DND-41 (cell line): Measurements from ENCODE around the gene GLS.

Experiments
- CTCF ChIP-seq: IDR thresholded peaks from 2 replicates; pipeline ENCODE4 v1.5.1; 2012; ENCODE audit warnings: borderline replicate concordance, low read length, moderate library complexity, mild to moderate bottlenecking; ENCODE audit not compliant: poor library complexity, severe bottlenecking; ENCODE audit errors: extremely low read depth
- EZH2 ChIP-seq: IDR thresholded peaks from 3 replicates; pipeline ENCODE4 v1.6.1; 2012; ENCODE audit warnings: borderline replicate concordance, low read depth, mild to moderate bottlenecking, moderate library complexity, low read length, inconsistent platforms; ENCODE audit not compliant: severe bottlenecking

DNA sequence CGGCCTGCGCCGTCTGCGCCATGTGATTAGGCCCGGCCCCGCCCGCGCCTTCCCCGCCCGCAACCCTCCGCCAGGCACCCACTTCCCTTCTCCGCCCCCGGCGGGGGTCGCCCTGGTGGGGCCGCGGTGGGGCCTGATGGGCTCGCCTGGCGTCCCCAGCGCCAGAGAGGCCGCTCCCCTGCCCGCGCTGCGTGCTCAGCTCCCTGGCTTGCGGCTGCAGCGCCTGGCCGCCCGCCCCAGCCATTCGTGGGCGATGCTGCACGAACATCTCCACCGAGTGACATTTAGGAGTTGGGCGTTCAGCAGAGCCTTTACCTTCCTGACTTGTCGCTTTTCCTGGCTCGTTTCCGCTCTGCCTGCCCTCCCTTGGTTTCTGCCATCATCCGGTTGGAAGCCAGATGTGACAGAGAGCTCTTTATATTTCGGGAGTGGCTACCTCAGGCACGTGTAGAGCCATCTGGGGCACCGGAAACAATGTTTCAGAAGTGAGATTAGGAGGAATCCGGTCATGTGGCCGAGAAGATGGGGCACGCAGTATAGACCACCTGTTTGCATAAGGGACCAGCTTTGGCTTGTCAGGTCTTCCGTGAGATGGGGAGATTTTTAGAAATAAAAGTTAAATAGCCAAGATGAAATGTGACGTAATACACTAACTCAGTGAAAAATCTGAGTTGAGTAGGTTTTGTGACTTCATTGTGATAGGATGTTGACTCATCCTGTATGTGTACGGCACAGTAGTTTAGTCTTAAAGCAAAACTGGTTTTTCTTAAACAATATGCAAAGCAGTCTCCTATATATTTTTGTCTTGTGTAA lies 1.2 kb downstream of the GLS start:
- no peak for TF ChIP-seq EZH2
- TF ChIP-seq CTCF, result no peak
